Smooth muscle cell (in vitro differentiated cells): ENCODE results near the gene GRM5. TPM values are rescaled to one million over a fixed set of nuclear protein-coding genes. Genes with fewer than 3 reads are reported as not detected.

Experiments used
- DNase-seq: peaks from one replicate; lab custom pipeline; 2025; ENCODE audit not compliant: unreplicated experiment; lab: John Stamatoyannopoulos, UW
- H2AFZ ChIP-seq: fragments of 200-600 bp; sonication (generic); 2 replicates; pipeline ENCODE4 v1.6.0; 2016; ENCODE audit warnings: antibody characterized with exemption, low read depth, mild to moderate bottlenecking
- H3F3A ChIP-seq: fragments of 200-600 bp; sonication (generic); 2 replicates; pipeline ENCODE4 v1.6.0; 2017; ENCODE audit warnings: antibody characterized with exemption, low read depth
- H3K27ac ChIP-seq: fragments of 200-600 bp; sonication (generic); 2 replicates; pipeline ENCODE4 v1.5.1; 2016; ENCODE audit warnings: low read depth, mild to moderate bottlenecking
- H3K27me3 ChIP-seq: fragments of 200-600 bp; sonication (generic); 2 replicates; pipeline ENCODE4 v1.6.1; 2016; ENCODE audit warnings: low read depth, mild to moderate bottlenecking
- H3K36me3 ChIP-seq: fragments of 200-600 bp; sonication (generic); 2 replicates; pipeline ENCODE4 v1.5.1; 2016; ENCODE audit warnings: low read depth
- H3K4me1 ChIP-seq: fragments of 200-600 bp; sonication (generic); 2 replicates; pipeline ENCODE4 v1.5.1; 2016; ENCODE audit warnings: low read depth
- H3K4me2 ChIP-seq: fragments of 200-600 bp; sonication (generic); 2 replicates; pipeline ENCODE4 v1.6.0; 2016; ENCODE audit warnings: mild to moderate bottlenecking
- H3K4me3 ChIP-seq: fragments of 200-600 bp; sonication (generic); 2 replicates; pipeline ENCODE4 v1.5.1; 2016; ENCODE audit warnings: mild to moderate bottlenecking
- H3K79me2 ChIP-seq: fragments of 200-600 bp; sonication (generic); 2 replicates; pipeline ENCODE4 v1.6.0; 2016; ENCODE audit warnings: low read depth, mild to moderate bottlenecking
- H3K9ac ChIP-seq: fragments of 200-600 bp; sonication (generic); 2 replicates; pipeline ENCODE4 v1.6.0; 2016; ENCODE audit warnings: low read depth
- H3K9me3 ChIP-seq: fragments of 200-600 bp; sonication (generic); replicated peaks from 2 replicates; pipeline ENCODE4 v1.5.1; 2016; ENCODE audit warnings: low read depth
- H4K20me1 ChIP-seq: fragments of 200-600 bp; sonication (generic); 2 replicates; pipeline ENCODE4 v1.6.0; 2016; ENCODE audit warnings: low read depth
- CTCF ChIP-seq: fragments of 200-600 bp; sonication (generic); IDR thresholded peaks from 2 replicates; pipeline ENCODE4 v1.5.1; 2017; ENCODE audit warnings: borderline replicate concordance, mild to moderate bottlenecking, antibody characterized with exemption; ENCODE audit not compliant: insufficient read depth, poor library complexity, severe bottlenecking
- WGBS: methylation state at CpG from one replicate; pipeline ENCODE4 v1.1.7; 2016; ENCODE audit warnings: low lambda C conversion rate; 5-methylcytosine and 5-hydroxymethylcytosine counted together
- polyA plus RNA-seq: library from polyadenylated mRNA; unstranded; fragments of >200 nt; fragmentation: Nextera tagmentation; extraction: Ambion mirVana; gene quantifications from 2 replicates; pipeline ENCODE4 v1.2.1, GENCODE V29; 2016
- total RNA-seq: library from RNA; depleted of rRNA; stranded (reverse); fragments of >200 nt; gene quantifications from 2 replicates; pipeline ENCODE4 v1.2.3, GENCODE V29; 2014

GRM5 gene
- total and polyA plus RNA-seq, 2 experiments from 2014 or later = not detected

GRCh38 chr11:88827018-88827676 is 238.6 kb downstream of the GRM5 start:
- Histone ChIP-seq H3K36me3 (no peaks in the 10 kb centered on the region), H3F3A (no peaks in the 10 kb centered on the region)
- 90% methylated on average over 3 of the region's 3 CpGs for WGBS

DNA sequence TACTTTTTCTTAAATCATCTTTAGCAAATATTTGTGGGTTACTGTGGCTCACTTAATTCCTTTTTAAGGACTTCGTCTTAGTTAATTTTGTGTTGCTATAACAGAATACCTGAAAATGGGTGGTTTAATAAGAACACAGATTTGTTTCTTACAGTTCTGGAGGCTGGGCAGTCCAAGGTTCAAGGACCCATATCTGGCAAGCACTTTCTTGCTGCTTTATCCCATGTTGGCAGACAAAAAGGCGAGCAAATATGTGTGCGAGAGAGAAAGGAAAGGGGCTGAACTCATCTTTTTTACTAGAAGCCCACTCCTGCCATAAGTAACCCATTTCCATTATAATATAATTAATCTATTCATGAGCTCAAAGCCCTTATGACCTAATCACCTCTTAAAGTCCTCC is 246.2 kb downstream of the GRM5 start:
- H3K9ac ChIP-seq = no peak overlapping the region
- H3K27me3 ChIP-seq = no peaks in the 10 kb centered on the region
- H3K4me2 ChIP-seq = no peak overlapping the region
- no peaks in the 10 kb centered on the region for H3K79me2 ChIP-seq
- H3K36me3 ChIP-seq = no peaks in the 10 kb centered on the region
- H4K20me1 ChIP-seq = no peaks in the 10 kb centered on the region
- DNase-seq = no peak
- H3K4me3 ChIP-seq = no peak overlapping the region
- TF ChIP-seq CTCF = no peak
- H3F3A ChIP-seq = no peaks in the 10 kb centered on the region
- H3K27ac ChIP-seq = no peak overlapping the region
- no peaks in the 10 kb centered on the region for H3K9me3 ChIP-seq
- no peak overlapping the region for H2AFZ ChIP-seq
- WGBS = 87% methylated on average over 3 of the region's 3 CpGs
- no peaks in the 10 kb centered on the region for H3K4me1 ChIP-seq

More at GRCh38 chr11:88827018-88827676, 238.6 kb downstream of the GRM5 start:
- Histone ChIP-seq H3K79me2 (no peaks in the 10 kb centered on the region), H2AFZ (no peak overlapping the region), H3K4me1 (no peaks in the 10 kb centered on the region), H3K27ac (no peak overlapping the region), H3K9ac (no peak overlapping the region), H3K4me3 (no peak overlapping the region), H3K4me2 (no peak overlapping the region), H4K20me1 (no peaks in the 10 kb centered on the region), H3K27me3 (no peaks in the 10 kb centered on the region), H3K9me3 (no peaks in the 10 kb centered on the region)
- no peak for DNase-seq
- TF ChIP-seq CTCF = no peak

- Histone ChIP-seq H3F3A (no peaks in the 10 kb centered on the region), H3K36me3 (no peaks in the 10 kb centered on the region)
These were observed 246.8 kb downstream of the GRM5 start for GRCh38 chr11:88818978-88819377.

More at GRCh38 chr11:88818978-88819377, 246.8 kb downstream of the GRM5 start:
- H2AFZ ChIP-seq = no peak overlapping the region
- no peaks in the 10 kb centered on the region for H3K27me3 ChIP-seq
- DNase-seq = no peak
- H3K4me3 ChIP-seq = no peak overlapping the region
- no peaks in the 10 kb centered on the region for H4K20me1 ChIP-seq
- no peak overlapping the region for H3K9ac ChIP-seq
- no peak overlapping the region for H3K4me2 ChIP-seq
- H3K27ac ChIP-seq = no peak overlapping the region
- H3K79me2 ChIP-seq = no peaks in the 10 kb centered on the region
- no peak for TF ChIP-seq CTCF
- no peaks in the 10 kb centered on the region for H3K9me3 ChIP-seq
- H3K4me1 ChIP-seq = no peaks in the 10 kb centered on the region
